ENCODE data around the gene TSPOAP1. TPM values are rescaled to one million over a fixed set of nuclear protein-coding genes. Genes with fewer than 3 reads are reported as not detected.
A peak's percentile ranks its signal among the peaks of the same experiment; 100 is the strongest.

The TSPOAP1 gene
- total and polyA plus RNA-seq, 10 of the 15 experiments (the other 5 are each of a cell fraction or from before 2014, with no cell fraction given) = 0.58 to 16.4 (median 4.2) TPM; not detected in 1

DNA sequence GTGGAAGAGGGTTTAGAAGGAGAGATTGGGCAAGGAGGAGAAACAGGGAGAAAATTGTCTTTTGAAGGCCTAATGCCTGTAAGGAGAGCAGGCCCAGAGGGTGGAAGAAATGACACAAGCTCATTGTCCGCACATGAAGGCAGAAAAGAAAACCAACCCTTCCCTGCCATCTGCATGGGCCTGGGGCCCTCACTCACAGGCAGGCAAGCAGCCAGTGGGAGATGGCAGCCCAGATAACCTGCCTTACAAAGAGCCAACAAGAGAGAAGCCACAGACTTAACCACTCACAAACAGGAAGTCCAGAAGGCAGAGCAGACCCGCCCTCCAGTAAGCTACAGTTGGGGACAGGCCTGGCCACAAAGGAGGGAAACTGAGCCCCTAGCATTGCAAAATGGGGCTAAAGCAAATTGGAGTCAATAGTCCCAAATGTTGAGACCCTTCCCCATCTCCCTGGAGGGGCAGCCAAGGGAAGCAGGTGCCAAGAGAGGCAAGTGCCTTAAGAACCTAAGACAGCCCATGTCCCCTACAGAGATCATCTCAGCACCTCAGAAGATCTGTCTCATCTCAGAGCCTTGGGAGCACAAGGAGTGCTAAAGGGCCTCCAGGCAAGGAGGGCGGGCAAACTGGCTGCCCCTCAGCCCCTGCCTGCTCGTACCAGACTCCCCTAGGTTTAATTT is 7.3 kb upstream of the TSPOAP1 start (continued):
- TF ChIP-seq CBX5 (IDR thresholded peaks at IDR 0.05; ENCODE audit: low read depth) = no peak
- no peak for TF ChIP-seq BMI1 (IDR thresholded peaks at IDR 0.05; ENCODE audit: borderline replicate concordance)
- no peak for TF ChIP-seq ZNF622 (IDR thresholded peaks at IDR 0.05)
- no peak for TF ChIP-seq MTA3 (IDR thresholded peaks at IDR 0.05; ENCODE audit: borderline replicate concordance, low read length)
- no peak for TF ChIP-seq SREBF1 (IDR thresholded peaks at IDR 0.05; ENCODE audit: low read length)
- peak; percentile 9 to 49; a peak in 3 of 4 replicates for TF ChIP-seq IKZF2 (IDR thresholded peaks at IDR 0.05)
- TF ChIP-seq KAT2A (conservative IDR thresholded peaks at IDR 0.05; ENCODE audit: control insufficient read depth, low read depth, low read length) = no peak
- no peak for TF ChIP-seq FOXK2 (IDR thresholded peaks at IDR 0.05)
- TF ChIP-seq, protein P1, sequence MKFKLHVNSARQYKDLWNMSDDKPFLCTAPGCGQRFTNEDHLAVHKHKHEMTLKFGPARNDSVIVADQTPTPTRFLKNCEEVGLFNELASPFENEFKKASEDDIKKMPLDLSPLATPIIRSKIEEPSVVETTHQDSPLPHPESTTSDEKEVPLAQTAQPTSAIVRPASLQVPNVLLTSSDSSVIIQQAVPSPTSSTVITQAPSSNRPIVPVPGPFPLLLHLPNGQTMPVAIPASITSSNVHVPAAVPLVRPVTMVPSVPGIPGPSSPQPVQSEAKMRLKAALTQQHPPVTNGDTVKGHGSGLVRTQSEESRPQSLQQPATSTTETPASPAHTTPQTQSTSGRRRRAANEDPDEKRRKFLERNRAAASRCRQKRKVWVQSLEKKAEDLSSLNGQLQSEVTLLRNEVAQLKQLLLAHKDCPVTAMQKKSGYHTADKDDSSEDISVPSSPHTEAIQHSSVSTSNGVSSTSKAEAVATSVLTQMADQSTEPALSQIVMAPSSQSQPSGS (IDR thresholded peaks at IDR 0.05; ENCODE audit: low read length) = no peak
- TF ChIP-seq, protein P2, sequence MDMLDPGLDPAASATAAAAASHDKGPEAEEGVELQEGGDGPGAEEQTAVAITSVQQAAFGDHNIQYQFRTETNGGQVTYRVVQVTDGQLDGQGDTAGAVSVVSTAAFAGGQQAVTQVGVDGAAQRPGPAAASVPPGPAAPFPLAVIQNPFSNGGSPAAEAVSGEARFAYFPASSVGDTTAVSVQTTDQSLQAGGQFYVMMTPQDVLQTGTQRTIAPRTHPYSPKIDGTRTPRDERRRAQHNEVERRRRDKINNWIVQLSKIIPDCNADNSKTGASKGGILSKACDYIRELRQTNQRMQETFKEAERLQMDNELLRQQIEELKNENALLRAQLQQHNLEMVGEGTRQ (IDR thresholded peaks at IDR 0.05; ENCODE audit: borderline replicate concordance, low read depth, low read length) = no peak
- peak; percentile 65; the same call in 1 of the 2 replicates for TF ChIP-seq NFYB (IDR thresholded peaks at IDR 0.05; ENCODE audit: insufficient read depth, low read depth, low read length)
- TF ChIP-seq, protein P3, sequence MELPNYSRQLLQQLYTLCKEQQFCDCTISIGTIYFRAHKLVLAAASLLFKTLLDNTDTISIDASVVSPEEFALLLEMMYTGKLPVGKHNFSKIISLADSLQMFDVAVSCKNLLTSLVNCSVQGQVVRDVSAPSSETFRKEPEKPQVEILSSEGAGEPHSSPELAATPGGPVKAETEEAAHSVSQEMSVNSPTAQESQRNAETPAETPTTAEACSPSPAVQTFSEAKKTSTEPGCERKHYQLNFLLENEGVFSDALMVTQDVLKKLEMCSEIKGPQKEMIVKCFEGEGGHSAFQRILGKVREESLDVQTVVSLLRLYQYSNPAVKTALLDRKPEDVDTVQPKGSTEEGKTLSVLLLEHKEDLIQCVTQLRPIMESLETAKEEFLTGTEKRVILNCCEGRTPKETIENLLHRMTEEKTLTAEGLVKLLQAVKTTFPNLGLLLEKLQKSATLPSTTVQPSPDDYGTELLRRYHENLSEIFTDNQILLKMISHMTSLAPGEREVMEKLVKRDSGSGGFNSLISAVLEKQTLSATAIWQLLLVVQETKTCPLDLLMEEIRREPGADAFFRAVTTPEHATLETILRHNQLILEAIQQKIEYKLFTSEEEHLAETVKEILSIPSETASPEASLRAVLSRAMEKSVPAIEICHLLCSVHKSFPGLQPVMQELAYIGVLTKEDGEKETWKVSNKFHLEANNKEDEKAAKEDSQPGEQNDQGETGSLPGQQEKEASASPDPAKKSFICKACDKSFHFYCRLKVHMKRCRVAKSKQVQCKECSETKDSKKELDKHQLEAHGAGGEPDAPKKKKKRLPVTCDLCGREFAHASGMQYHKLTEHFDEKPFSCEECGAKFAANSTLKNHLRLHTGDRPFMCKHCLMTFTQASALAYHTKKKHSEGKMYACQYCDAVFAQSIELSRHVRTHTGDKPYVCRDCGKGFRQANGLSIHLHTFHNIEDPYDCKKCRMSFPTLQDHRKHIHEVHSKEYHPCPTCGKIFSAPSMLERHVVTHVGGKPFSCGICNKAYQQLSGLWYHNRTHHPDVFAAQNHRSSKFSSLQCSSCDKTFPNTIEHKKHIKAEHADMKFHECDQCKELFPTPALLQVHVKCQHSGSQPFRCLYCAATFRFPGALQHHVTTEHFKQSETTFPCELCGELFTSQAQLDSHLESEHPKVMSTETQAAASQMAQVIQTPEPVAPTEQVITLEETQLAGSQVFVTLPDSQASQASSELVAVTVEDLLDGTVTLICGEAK (IDR thresholded peaks at IDR 0.05; ENCODE audit: borderline replicate concordance) = no peak; the same call in 1 of the 2 replicates
- TF ChIP-seq ZNF24 (IDR thresholded peaks at IDR 0.05) = peak; percentile 76
- no peak for TF ChIP-seq NR2C1 (IDR thresholded peaks at IDR 0.05)
- TF ChIP-seq, protein P4, sequence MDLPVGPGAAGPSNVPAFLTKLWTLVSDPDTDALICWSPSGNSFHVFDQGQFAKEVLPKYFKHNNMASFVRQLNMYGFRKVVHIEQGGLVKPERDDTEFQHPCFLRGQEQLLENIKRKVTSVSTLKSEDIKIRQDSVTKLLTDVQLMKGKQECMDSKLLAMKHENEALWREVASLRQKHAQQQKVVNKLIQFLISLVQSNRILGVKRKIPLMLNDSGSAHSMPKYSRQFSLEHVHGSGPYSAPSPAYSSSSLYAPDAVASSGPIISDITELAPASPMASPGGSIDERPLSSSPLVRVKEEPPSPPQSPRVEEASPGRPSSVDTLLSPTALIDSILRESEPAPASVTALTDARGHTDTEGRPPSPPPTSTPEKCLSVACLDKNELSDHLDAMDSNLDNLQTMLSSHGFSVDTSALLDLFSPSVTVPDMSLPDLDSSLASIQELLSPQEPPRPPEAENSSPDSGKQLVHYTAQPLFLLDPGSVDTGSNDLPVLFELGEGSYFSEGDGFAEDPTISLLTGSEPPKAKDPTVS (IDR thresholded peaks at IDR 0.05; ENCODE audit: low read depth, low read length) = no peak
- TF ChIP-seq NFXL1 (IDR thresholded peaks at IDR 0.05; ENCODE audit: borderline replicate concordance) = no peak
- TF ChIP-seq GABPA (IDR thresholded peaks at IDR 0.05; ENCODE audit: low read depth) = no peak
- TF ChIP-seq SUZ12 (IDR thresholded peaks at IDR 0.05; ENCODE audit: unreplicated experiment) = no peak
- peak; percentile 91; the same call in 1 of the 2 replicates for TF ChIP-seq ZBED1 (IDR thresholded peaks at IDR 0.05; ENCODE audit: borderline replicate concordance)
- TF ChIP-seq POLR2A (IDR thresholded peaks at IDR 0.05; ENCODE audit: low read depth, low read length) = no peak
- no peak; the same call in 1 of the 2 replicates for TF ChIP-seq RB1 (IDR thresholded peaks at IDR 0.05; ENCODE audit: borderline replicate concordance)
- TF ChIP-seq SUPT20H (IDR thresholded peaks at IDR 0.05; ENCODE audit: borderline replicate concordance, control insufficient read depth, low read depth, low read length) = no peak
- TF ChIP-seq RELA (IDR thresholded peaks at IDR 0.05; ENCODE audit: borderline replicate concordance, partially characterized antibody) = no peak
- TF ChIP-seq CREM (IDR thresholded peaks at IDR 0.05; ENCODE audit: low read depth) = no peak
- TF ChIP-seq NR2F1 (conservative IDR thresholded peaks at IDR 0.05) = no peak

Measured in GM12878 (cell line).